HepG2 (cell line): ENCODE measurements around the gene PLA1A. TPM values are rescaled to one million over a fixed set of nuclear protein-coding genes. Genes with fewer than 3 reads are reported as not detected.

ENCODE experiments used
- ATAC-seq: fragments of 200-7000 bp; cut with Tn5 transposase; 3 replicates; pipeline ENCODE4 v1.9.1; 2020; ENCODE audit warnings: mild to moderate bottlenecking, moderate library complexity
- BruUV-seq: library from RNA; stranded (reverse); fragments of 400-500 nt; replicated peaks from 2 replicates; lab custom pipeline; 2021; lab: Mats Ljungman, UMichigan
- CTCF ChIA-PET: fragments of 300-600 bp; formaldehyde crosslinking; extraction: SDS; loops from one replicate; lab custom pipeline; 2021; ENCODE audit warnings: low total read pairs, inconsistent platforms, low intra/inter-chr PET ratio; lab: Yijun Ruan, JAX
- POLR2A ChIA-PET: fragments of 350-600 bp; sonication (Branson Sonifier 250); formaldehyde crosslinking; loops from one replicate; lab custom pipeline; 2020; ENCODE audit warnings: antibody characterized with exemption, inconsistent platforms; lab: Yijun Ruan, JAX
- DNase-seq: peaks from one replicate; pipeline ENCODE4 v3.0.0-alpha.2; 2015; ENCODE audit warnings: low spot score
- FAIRE-seq: peaks from 3 replicates; lab custom pipeline; 2011; peaks lifted over from hg19 to GRCh38; lab: Jason Lieb, UNC
- H2AFZ ChIP-seq: one replicate; pipeline ENCODE4 v1.6.1; 2011; ENCODE audit warnings: low read length, inconsistent platforms
- H3K27ac ChIP-seq: fragments of 300-600 bp; 3 replicates; pipeline ENCODE4 v1.8.0; 2011; ENCODE audit warnings: mixed run types, mild to moderate bottlenecking, mixed read lengths, low read length, inconsistent platforms; ENCODE audit not compliant: insufficient read depth; ENCODE audit errors: extremely low read length
- H3K27me3 ChIP-seq, 2 experiments: fragments of 200-600 bp in 1 of 2; 2 replicates in 1 of 2; 3 replicates in 1 of 2; pipeline versions ENCODE4 v1.6.0 to v1.8.0; 2011; ENCODE audit warnings: low read length in 2 of 2, mild to moderate bottlenecking in 2 of 2, moderate library complexity in 2 of 2, inconsistent platforms in 1 of 2; ENCODE audit not compliant: insufficient read depth in 2 of 2, control insufficient read depth in 1 of 2
- H3K36me3 ChIP-seq, 2 experiments: fragments of 200-600 bp in 1 of 2; replicated peaks in 1 of 2; 2 replicates in 1 of 2; 3 replicates in 1 of 2; pipeline versions ENCODE4 v1.5.1 to v1.8.0; 2011; ENCODE audit warnings: low read length in 2 of 2, inconsistent platforms in 1 of 2; ENCODE audit not compliant: insufficient read depth in 2 of 2, control insufficient read depth in 1 of 2
- H3K4me1 ChIP-seq: 2 replicates; pipeline ENCODE4 v1.5.1; 2012; ENCODE audit warnings: low read length, inconsistent platforms; ENCODE audit not compliant: insufficient read depth
- H3K4me2 ChIP-seq: 2 replicates; pipeline ENCODE4 v1.6.0; 2011; ENCODE audit warnings: low read depth, low read length, inconsistent platforms
- H3K4me3 ChIP-seq, 3 experiments: fragments of 200-600 bp in 1 of 3; sonication (generic), shearing (Covaris generic) in 1 of 3; replicated peaks in 1 of 3; 2 replicates each; pipeline ENCODE4 v1.5.1; 2011 to 2016; ENCODE audit warnings: low read length in 3 of 3, inconsistent platforms in 2 of 3, low read depth in 2 of 3, mild to moderate bottlenecking in 2 of 3, control low read depth in 1 of 3, mixed read lengths in 1 of 3; ENCODE audit not compliant: insufficient read depth in 1 of 3
- H3K79me2 ChIP-seq: one replicate; pipeline ENCODE4 v1.6.1; 2011; ENCODE audit warnings: low read length, inconsistent platforms; ENCODE audit not compliant: insufficient read depth
- H3K9ac ChIP-seq: 2 replicates; pipeline ENCODE4 v1.6.0; 2011; ENCODE audit warnings: mild to moderate bottlenecking, low read depth, low read length, inconsistent platforms; ENCODE audit not compliant: insufficient read depth
- H3K9me3 ChIP-seq: 2 replicates; pipeline ENCODE4 v1.5.1; 2012; ENCODE audit warnings: mild to moderate bottlenecking, low read length
- H4K20me1 ChIP-seq: 2 replicates; pipeline ENCODE4 v1.6.0; 2011; ENCODE audit warnings: inconsistent platforms, mild to moderate bottlenecking, low read length, moderate library complexity; ENCODE audit not compliant: insufficient read depth
- ARID5B ChIP-seq: IDR thresholded peaks from 2 replicates; pipeline ENCODE4 v1.4.0; 2020; ENCODE audit warnings: mild to moderate bottlenecking, missing genetic modification reagents
- DMAP1 ChIP-seq: IDR thresholded peaks from 2 replicates; pipeline ENCODE4 v1.6.1; 2016
- HOXD1 ChIP-seq: sonication (generic); formaldehyde crosslinking; IDR thresholded peaks from 2 replicates; pipeline ENCODE4 v1.5.0; 2020; ENCODE audit warnings: missing genetic modification reagents
- PITX1 ChIP-seq: sonication (generic); formaldehyde crosslinking; IDR thresholded peaks from 2 replicates; pipeline ENCODE4 v1.5.1; 2020; ENCODE audit warnings: mild to moderate bottlenecking, missing genetic modification reagents
- PPARG ChIP-seq: conservative IDR thresholded peaks from 2 replicates; pipeline ENCODE4 v1.6.1; 2016; ENCODE audit warnings: missing biosample characterization, missing genetic modification reagents
- SIX4 ChIP-seq: sonication (generic); formaldehyde crosslinking; IDR thresholded peaks from 2 replicates; pipeline ENCODE4 v1.4.0; 2020; ENCODE audit warnings: missing genetic modification reagents
- ZBTB25 ChIP-seq: IDR thresholded peaks from 2 replicates; pipeline ENCODE4 v1.6.1; 2018; ENCODE audit warnings: missing genetic modification reagents
- ZBTB7B ChIP-seq: sonication (generic); formaldehyde crosslinking; IDR thresholded peaks from 2 replicates; pipeline ENCODE4 v1.4.0; 2020; ENCODE audit warnings: missing genetic modification reagents
- ZEB1 ChIP-seq: IDR thresholded peaks from 2 replicates; pipeline ENCODE4 v1.6.1; 2012; ENCODE audit warnings: mild to moderate bottlenecking, low read depth, inconsistent platforms; ENCODE audit not compliant: insufficient replicate concordance
- ZNF430 ChIP-seq: sonication (generic); formaldehyde crosslinking; IDR thresholded peaks from 2 replicates; pipeline ENCODE4 v1.9.0; 2021; ENCODE audit warnings: mild to moderate bottlenecking, missing genetic modification reagents
- ZNF441 ChIP-seq: sonication (generic); formaldehyde crosslinking; IDR thresholded peaks from 2 replicates; pipeline ENCODE4 v1.7.0; 2021; ENCODE audit warnings: missing genetic modification reagents, borderline replicate concordance
- ZNF724P ChIP-seq: sonication (generic); formaldehyde crosslinking; IDR thresholded peaks from 2 replicates; pipeline ENCODE4 v1.8.0; 2022; ENCODE audit warnings: missing genetic modification reagents, borderline replicate concordance
- WGBS: methylation state at CpG from one replicate; pipeline ENCODE4 v1.1.6; 2017; ENCODE audit warnings: low lambda C conversion rate; 5-methylcytosine and 5-hydroxymethylcytosine counted together
- in situ Hi-C: cut with HindIII; loops from 2 replicates; pipeline ENCODE4 v1.10.0; 2017; ENCODE audit warnings: low pct_unique_long_range_greater_than_20kb; ENCODE audit not compliant: extremely low pct_ligation_motif_present
- intact Hi-C: fragments of 100-400 bp; cut with micrococcal nuclease; formaldehyde crosslinking; loops from one replicate; pipeline ENCODE4 v1.10.0; 2022; ENCODE audit not compliant: unreplicated experiment
- polyA plus RNA-seq, 8 experiments: library from polyadenylated mRNA; depleted of rRNA in 3 of 8; stranded (reverse) in 7 of 8; unstranded in 1 of 8; fragments of >200 nt; fragmentation: Illumina TruSeq in 4 of 8; extraction: Trizol in 4 of 8; gene quantifications; 2 replicates each; pipeline versions ENCODE4 v1.2.1 to v1.2.3, GENCODE V29; 2011 to 2016; ENCODE audit warnings: low read depth in 4 of 8, missing spikeins in 1 of 8, mixed read lengths in 1 of 8; ENCODE audit not compliant: insufficient read depth in 1 of 8
- total RNA-seq, 5 experiments: library from RNA; depleted of rRNA; stranded (reverse); fragments of >200 nt; fragmentation: Illumina TruSeq; extraction: Trizol; gene quantifications; 2 replicates each; pipeline ENCODE4 v1.2.3, GENCODE V29; 2016; ENCODE audit warnings: low read depth in 1 of 5
- TF ChIP-seq, protein P1 (sequence below): sonication (generic); formaldehyde crosslinking; conservative IDR thresholded peaks from 2 replicates; pipeline ENCODE4 v1.4.0; 2020; ENCODE audit warnings: mild to moderate bottlenecking, missing genetic modification reagents, moderate library complexity

PLA1A gene
- total and polyA plus RNA-seq, 2 of the 13 experiments (the other 11 are each of a cell fraction or from before 2014, with no cell fraction given) = 0.11 to 0.18 TPM

DNA sequence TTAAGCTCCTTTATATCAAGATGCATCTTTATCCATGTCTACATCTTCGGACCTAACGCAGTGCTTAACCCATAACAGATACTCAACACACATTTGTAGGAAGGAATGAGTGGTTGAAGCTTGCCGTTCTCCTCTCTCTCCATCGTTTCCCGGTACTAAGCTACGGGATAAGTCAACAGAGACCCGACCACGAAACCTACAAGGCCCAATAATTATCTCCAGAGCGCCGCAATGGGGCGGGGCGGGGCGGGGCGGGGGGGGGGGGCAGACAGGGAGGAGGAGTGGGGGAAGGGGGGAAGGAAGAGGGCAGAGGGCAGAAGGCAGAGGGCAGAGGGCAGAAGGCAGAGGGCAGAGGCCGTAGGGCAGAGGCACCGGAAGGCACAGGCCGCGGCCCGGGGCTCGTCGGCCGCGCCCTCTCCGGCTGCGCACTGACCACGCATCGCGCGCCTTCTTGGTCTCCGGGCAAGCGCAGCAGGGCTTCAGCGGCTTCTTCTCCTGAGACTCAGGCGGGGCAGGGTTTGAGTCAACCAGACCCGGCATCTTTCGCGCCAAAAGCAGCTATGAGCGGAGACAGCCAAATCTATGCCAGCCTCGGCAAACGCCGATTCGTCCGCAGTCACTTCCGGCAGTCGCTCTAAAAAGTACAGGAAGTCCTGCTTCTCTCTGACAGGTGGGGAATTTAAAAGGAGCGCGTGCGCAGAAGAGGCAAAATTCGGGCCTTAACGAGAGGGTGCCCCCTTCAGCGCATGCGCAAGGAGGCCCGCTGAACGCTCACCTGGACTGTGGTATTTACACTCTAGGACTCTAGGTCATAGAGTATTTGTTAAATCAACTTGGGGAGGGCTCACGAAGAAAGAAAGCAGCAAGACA is 79.3 kb downstream of the PLA1A start, which contains the start of gene COX17 (continued):
- TF ChIP-seq, protein P1, sequence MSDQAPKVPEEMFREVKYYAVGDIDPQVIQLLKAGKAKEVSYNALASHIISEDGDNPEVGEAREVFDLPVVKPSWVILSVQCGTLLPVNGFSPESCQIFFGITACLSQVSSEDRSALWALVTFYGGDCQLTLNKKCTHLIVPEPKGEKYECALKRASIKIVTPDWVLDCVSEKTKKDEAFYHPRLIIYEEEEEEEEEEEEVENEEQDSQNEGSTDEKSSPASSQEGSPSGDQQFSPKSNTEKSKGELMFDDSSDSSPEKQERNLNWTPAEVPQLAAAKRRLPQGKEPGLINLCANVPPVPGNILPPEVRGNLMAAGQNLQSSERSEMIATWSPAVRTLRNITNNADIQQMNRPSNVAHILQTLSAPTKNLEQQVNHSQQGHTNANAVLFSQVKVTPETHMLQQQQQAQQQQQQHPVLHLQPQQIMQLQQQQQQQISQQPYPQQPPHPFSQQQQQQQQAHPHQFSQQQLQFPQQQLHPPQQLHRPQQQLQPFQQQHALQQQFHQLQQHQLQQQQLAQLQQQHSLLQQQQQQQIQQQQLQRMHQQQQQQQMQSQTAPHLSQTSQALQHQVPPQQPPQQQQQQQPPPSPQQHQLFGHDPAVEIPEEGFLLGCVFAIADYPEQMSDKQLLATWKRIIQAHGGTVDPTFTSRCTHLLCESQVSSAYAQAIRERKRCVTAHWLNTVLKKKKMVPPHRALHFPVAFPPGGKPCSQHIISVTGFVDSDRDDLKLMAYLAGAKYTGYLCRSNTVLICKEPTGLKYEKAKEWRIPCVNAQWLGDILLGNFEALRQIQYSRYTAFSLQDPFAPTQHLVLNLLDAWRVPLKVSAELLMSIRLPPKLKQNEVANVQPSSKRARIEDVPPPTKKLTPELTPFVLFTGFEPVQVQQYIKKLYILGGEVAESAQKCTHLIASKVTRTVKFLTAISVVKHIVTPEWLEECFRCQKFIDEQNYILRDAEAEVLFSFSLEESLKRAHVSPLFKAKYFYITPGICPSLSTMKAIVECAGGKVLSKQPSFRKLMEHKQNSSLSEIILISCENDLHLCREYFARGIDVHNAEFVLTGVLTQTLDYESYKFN = no peak; the same call in 1 of the 2 replicates

DNA sequence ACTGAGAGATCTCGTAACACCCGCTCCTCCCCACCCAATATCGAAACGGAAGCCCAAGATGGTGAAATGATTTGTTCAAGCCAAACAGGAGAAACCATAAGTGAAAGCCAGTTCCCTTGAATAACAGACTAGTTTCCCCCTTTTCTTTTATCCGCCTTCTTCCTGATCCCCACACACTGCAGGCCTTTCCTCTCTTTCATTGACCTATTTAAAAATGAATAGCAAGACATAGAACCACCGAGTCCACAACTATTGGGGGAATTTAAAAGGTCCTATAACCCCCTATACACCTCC is 79.9 kb downstream of the PLA1A start:
- intact Hi-C loops (no loop called here), in situ Hi-C loops (loop anchor here (25.0 kb wide), 3 partner anchors 265 to 790 kb away; partner anchors contain the start of gene TEX55)
- Histone ChIP-seq H3K27ac (peak overlapping the region; percentile 84), H3K4me3 (peak overlapping the region; percentile 31 to 96 (median 77); a peak in 5 of 6 replicates), H2AFZ (peak overlapping the region; percentile 83), H3K36me3 (peaks cover 4 to 17% of the 10 kb centered on the region in 2 experiments; a peak in 4 of 5 replicates), H3K9me3 (no peaks in the 10 kb centered on the region), H3K4me2 (peak overlapping the region; percentile 74), H3K79me2 (peaks cover 4% of the 10 kb centered on the region), H3K9ac (peak overlapping the region; percentile 73), H4K20me1 (no peaks in the 10 kb centered on the region), H3K27me3 (no peaks in the 10 kb centered on the region; a peak in 1 of 5 replicates), H3K4me1 (peaks cover 16% of the 10 kb centered on the region)
- POLR2A ChIA-PET = interaction anchor here (1.2 to 1.6 kb wide), 3 partner anchors 117 to 417 kb away, joined by 3 to 4 read pairs (median 4); partner anchors contain the start of genes GSK3B and TMEM39A
- CTCF ChIA-PET = no interaction called here
- ATAC-seq (no peak), FAIRE-seq (no peak), DNase-seq (no peak)
- WGBS = 23% methylated on average over 6 of the region's 6 CpGs
- TSS peak; percentile 73 for BruUV-seq
- TF ChIP-seq DMAP1 (CRISPR knock-in tag) (0 out of 2 replicates have a peak, but pooled peaks have one; percentile 5), ZNF441 (0 out of 2 replicates have a peak, but pooled peaks have one; percentile 3), ZBTB7B (CRISPR knock-in tag) (0 out of 2 replicates have a peak, but pooled peaks have one; percentile 0), ARID5B (CRISPR knock-in tag) (no peak), ZEB1 (peak; percentile 1), HOXD1 (CRISPR knock-in tag) (no peak), PPARG (CRISPR knock-in tag) (0 out of 2 replicates have a peak, but pooled peaks have one; percentile 1), ZNF724P (0 out of 2 replicates have a peak, but pooled peaks have one; percentile 3), ZBTB25 (no peak), ZNF430 (CRISPR knock-in tag) (0 out of 2 replicates have a peak, but pooled peaks have one; percentile 3), SIX4 (CRISPR knock-in tag) (0 out of 2 replicates have a peak, but pooled peaks have one; percentile 40), PITX1 (CRISPR knock-in tag) (0 out of 2 replicates have a peak, but pooled peaks have one; percentile 0)
